Neural progenitor cell (in vitro differentiated cells): Measurements from ENCODE around the gene SLC6A7.
A peak's percentile ranks its signal among the peaks of the same experiment; 100 is the strongest.

Source experiments
- CTCF ChIP-seq: fragments of 200-600 bp; sonication (generic); IDR thresholded peaks from 2 replicates; pipeline ENCODE4 v1.5.1; 2017; ENCODE audit warnings: antibody characterized with exemption, mild to moderate bottlenecking
- EZH2 ChIP-seq: fragments of 200-600 bp; sonication (generic); IDR thresholded peaks from 2 replicates; pipeline ENCODE4 v1.6.1; 2017; ENCODE audit warnings: antibody characterized with exemption, mild to moderate bottlenecking, moderate library complexity
- EZH2phosphoT487 ChIP-seq: fragments of 200-600 bp; sonication (generic); IDR thresholded peaks from 2 replicates; pipeline ENCODE4 v1.6.1; 2017; ENCODE audit warnings: antibody characterized with exemption

GRCh38 chr5:150175536-150175935 lies 14.3 kb upstream of the SLC6A7 start:
- TF ChIP-seq CTCF (peak; percentile 65), EZH2 (no peak), EZH2phosphoT487 (no peak)
